ENCODE results near the gene ARHGEF35.
"Not testable (repeated sequence)": the region's sequence is repeated elsewhere in the genome, so short reads cannot be mapped to it uniquely, and the experiment has no call there.

Gene ARHGEF35

GRCh38 chr7:144195212-144195872 lies at the start of gene ARHGEF35:
Gene ARHGEF35, minus strand, starts transcription at chr7:144195833. Its CDS starts 7,450 bp downstream, at chr7:144188383.
- DNase-seq, result not testable (repeated sequence)

- not testable (repeated sequence) for DNase-seq
Observed at GRCh38 chr7:144245372-144245771, 49.7 kb upstream of the ARHGEF35 start.

GRCh38 chr7:144239365-144239764 lies 43.7 kb upstream of the ARHGEF35 start, which contains the start of gene OR2A42:
Gene OR2A42, minus strand, starts transcription at chr7:144239605. Its CDS starts 6,762 bp downstream, at chr7:144232843.
- not testable (repeated sequence) for DNase-seq

GRCh38 chr7:144238530-144239082 lies 43.0 kb upstream of the ARHGEF35 start:
- DNase-seq, result not testable (repeated sequence)

GRCh38 chr7:144233039-144233438 lies 37.4 kb upstream of the ARHGEF35 start:
- DNase-seq, result not testable (repeated sequence)

GRCh38 chr7:144231027-144231426 lies 35.4 kb upstream of the ARHGEF35 start:
- DNase-seq, result not testable (repeated sequence)

GRCh38 chr7:144228810-144229209 lies 33.2 kb upstream of the ARHGEF35 start:
- not testable (repeated sequence) for DNase-seq

GRCh38 chr7:144226866-144227265 lies 31.2 kb upstream of the ARHGEF35 start:
- not testable (repeated sequence) for DNase-seq

GRCh38 chr7:144223675-144224074 lies 28.0 kb upstream of the ARHGEF35 start:
- DNase-seq, result not testable (repeated sequence)

- DNase-seq, result not testable (repeated sequence)
Observed at GRCh38 chr7:144220531-144220930, 24.9 kb upstream of the ARHGEF35 start.

GRCh38 chr7:144219149-144219548 lies 23.5 kb upstream of the ARHGEF35 start:
- not testable (repeated sequence) for DNase-seq

- DNase-seq, result not testable (repeated sequence)
Observed at GRCh38 chr7:144218581-144218980, 22.9 kb upstream of the ARHGEF35 start.

GRCh38 chr7:144217200-144217599 lies 21.6 kb upstream of the ARHGEF35 start:
- not testable (repeated sequence) for DNase-seq

- not testable (repeated sequence) for DNase-seq
Observed at GRCh38 chr7:144205306-144205705, 9.7 kb upstream of the ARHGEF35 start.

- not testable (repeated sequence) for DNase-seq
Observed at GRCh38 chr7:144203086-144203485, 7.5 kb upstream of the ARHGEF35 start.

GRCh38 chr7:144201978-144202377 lies 6.3 kb upstream of the ARHGEF35 start:
- DNase-seq, result not testable (repeated sequence)

GRCh38 chr7:144198934-144199333 lies 3.3 kb upstream of the ARHGEF35 start:
- not testable (repeated sequence) for DNase-seq

- DNase-seq, result not testable (repeated sequence)
Observed at GRCh38 chr7:144194453-144194852, 1.2 kb downstream of the ARHGEF35 start.

- not testable (repeated sequence) for DNase-seq
Observed at GRCh38 chr7:144193782-144194181, 1.9 kb downstream of the ARHGEF35 start.

GRCh38 chr7:144188578-144189171 lies 7.0 kb downstream of the ARHGEF35 start:
- DNase-seq, result not testable (repeated sequence)

GRCh38 chr7:144187848-144188247 lies 7.8 kb downstream of the ARHGEF35 start:
- not testable (repeated sequence) for DNase-seq

GRCh38 chr7:144183166-144183565 lies 12.5 kb downstream of the ARHGEF35 start, which contains the start of gene CTAGE4:
Gene CTAGE4, plus strand, starts transcription at chr7:144183466. Its CDS starts 38 bp downstream, at chr7:144183504.
- not testable (repeated sequence) for DNase-seq

GRCh38 chr7:144179165-144179479 lies 16.5 kb downstream of the ARHGEF35 start:
- not testable (repeated sequence) for DNase-seq

Measured in NCI-H2171 (cell line).